Epithelial cell of proximal tubule (primary cell): Measurements from ENCODE around the gene WNT5B. TPM values are rescaled to one million over a fixed set of nuclear protein-coding genes. Genes with fewer than 3 reads are reported as not detected.

Experiments used
- DNase-seq: peaks from one replicate; pipeline ENCODE4 v3.0.0-alpha.2; 2011; ENCODE audit warnings: low read depth
- H3K4me3 ChIP-seq: 2 replicates; pipeline ENCODE4 v1.5.1; 2011; ENCODE audit warnings: low read depth, mild to moderate bottlenecking, low read length
- total RNA-seq: library from RNA; depleted of rRNA; stranded (reverse); fragments of >200 nt; gene quantifications from 2 replicates; pipeline ENCODE4 v1.2.3, GENCODE V29; 2015
- TF ChIP-seq, protein P1 (sequence below): conservative IDR thresholded peaks from 2 replicates; pipeline ENCODE4 v1.5.1; 2012; ENCODE audit warnings: low read depth, mild to moderate bottlenecking, low read length

The WNT5B gene
- total RNA-seq, 1 donor from 2014 or later, result 6.6 TPM

DNA sequence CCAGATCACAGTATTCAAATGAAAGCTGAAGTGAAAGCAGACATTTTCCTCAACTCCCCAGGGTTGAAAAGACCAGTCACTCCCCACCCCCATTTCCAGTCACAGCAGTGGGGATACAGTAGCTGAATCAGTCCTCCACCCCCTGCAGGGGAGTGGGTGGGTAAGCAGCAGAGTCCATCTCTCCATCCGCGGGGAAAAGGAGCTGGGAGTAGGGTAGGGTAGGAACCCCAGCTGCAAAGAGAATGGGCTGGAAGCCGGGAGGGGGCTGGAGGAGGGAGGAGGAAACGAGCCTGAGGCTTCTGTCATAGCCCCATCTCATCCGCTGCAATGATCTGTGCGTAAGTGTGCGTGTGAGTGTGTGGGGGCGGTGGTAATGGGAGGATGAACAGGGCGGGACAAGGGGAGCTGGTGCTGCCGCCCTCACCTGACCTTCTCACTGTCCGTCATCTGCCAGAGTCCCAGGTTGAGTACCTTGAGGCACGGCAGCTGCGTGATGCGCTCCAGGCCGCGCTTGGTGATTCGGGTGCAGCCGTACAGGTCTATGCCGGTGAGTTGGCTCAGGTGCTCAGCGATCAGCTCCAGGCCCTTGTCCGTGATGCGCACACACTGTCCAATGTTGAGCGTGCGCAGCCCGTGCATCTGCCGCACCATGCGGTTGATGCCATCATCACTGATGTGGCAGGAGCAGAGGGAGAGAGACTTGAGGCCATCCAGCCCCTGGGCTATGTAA, 36.4 kb upstream of the WNT5B start:
- peak overlapping the region; percentile 76 for H3K4me3 ChIP-seq
- TF ChIP-seq, protein P1, sequence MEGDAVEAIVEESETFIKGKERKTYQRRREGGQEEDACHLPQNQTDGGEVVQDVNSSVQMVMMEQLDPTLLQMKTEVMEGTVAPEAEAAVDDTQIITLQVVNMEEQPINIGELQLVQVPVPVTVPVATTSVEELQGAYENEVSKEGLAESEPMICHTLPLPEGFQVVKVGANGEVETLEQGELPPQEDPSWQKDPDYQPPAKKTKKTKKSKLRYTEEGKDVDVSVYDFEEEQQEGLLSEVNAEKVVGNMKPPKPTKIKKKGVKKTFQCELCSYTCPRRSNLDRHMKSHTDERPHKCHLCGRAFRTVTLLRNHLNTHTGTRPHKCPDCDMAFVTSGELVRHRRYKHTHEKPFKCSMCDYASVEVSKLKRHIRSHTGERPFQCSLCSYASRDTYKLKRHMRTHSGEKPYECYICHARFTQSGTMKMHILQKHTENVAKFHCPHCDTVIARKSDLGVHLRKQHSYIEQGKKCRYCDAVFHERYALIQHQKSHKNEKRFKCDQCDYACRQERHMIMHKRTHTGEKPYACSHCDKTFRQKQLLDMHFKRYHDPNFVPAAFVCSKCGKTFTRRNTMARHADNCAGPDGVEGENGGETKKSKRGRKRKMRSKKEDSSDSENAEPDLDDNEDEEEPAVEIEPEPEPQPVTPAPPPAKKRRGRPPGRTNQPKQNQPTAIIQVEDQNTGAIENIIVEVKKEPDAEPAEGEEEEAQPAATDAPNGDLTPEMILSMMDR, result peak; percentile 19
- no peak for DNase-seq

- DNase-seq, result no peak
- peak overlapping the region; percentile 76 for H3K4me3 ChIP-seq
- TF ChIP-seq, protein P1, result no peak
Observed at GRCh38 chr12:1593174-1594005, 35.6 kb upstream of the WNT5B start.

DNA sequence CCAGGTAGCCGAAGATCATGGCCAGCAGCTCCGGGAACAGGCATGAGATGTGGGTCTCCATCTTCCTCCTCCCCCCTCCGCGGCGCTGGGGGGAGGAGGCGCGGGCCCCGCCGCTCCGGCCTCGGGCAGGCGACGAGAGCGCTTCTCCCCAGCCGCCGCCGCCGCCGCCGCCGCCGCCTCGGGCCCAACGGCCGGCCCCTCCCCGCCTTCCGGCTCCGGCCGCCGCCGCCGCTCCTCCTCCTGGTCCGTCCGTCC, 35.1 kb upstream of the WNT5B start:
- no peak for DNase-seq
- TF ChIP-seq, protein P1, result no peak
- H3K4me3 ChIP-seq, result peak overlapping the region; percentile 76

DNA sequence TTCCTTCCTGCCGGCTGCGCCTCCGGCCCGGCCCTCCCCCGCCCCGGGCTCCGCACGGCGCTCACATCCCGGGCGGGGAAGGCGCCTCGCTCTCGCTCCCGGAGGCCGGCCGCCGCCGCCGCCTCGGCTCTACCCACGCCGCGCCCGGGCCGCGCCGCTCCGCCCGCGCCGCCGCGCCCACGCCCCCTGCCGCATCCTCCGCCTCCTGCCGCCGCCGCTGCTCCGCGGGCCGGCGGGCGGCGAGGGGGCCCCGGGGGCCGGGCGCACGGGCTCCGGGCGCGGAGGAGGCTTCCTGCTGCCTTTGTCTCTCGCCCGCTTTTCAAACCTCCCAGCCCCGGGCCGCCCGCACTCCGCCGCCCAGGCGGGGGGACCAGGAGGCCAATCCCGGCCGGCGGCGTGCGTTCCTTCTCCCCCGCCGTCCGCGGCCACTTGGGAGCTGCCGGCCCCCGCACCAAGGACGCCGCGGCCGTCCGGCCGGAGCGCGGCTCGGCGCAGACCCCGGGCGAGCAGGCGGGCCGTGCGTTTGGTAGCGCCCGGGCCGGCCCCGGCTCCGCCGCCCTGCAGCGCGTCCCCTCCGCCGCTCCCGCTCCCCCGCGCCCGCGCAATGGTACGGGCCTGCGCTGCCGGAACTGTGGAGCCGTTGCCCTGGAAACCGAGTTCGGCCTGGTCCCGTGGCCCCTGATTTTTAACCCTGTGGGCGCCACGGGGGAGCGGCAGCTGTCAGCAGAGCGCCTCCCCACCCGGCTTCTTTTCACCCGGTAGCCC, 34.6 kb upstream of the WNT5B start, which contains the start of gene FBXL14:
Gene FBXL14, minus strand, starts transcription at position 321 of the 765 bp plus-strand sequence. CDS start 515 bp downstream, outside the sequence.
- DNase-seq, result no peak

DNA sequence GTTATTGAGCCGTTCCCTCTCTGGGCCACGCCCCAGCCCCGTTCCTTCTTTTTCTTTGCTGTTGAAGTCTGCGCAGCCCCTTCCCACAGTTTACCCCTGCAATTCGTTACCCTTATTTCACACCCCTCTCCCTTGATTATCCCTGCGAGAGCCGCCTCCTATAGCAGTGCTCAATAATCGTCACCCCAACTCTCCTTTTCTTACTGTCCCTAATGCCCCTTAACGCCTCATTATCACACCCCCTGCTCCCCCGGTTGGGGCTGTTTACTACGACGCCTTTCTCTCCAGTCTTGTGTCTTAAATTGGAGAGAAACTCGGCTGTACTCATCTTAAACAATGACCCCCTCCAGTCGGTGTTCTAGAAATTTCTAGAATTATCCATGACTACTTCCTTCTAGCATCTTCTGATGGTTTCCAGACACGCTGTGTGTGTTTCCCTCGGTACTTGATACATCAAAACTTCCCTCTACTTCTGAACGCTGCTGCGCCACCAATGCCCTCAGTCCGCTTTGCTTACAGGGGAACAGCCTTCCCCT, 33.9 kb upstream of the WNT5B start:
- DNase-seq, result no peak
- TF ChIP-seq, protein P1, result no peak
- H3K4me3 ChIP-seq, result peak overlapping the region; percentile 54

More for the DNA sequence above, 34.6 kb upstream of the WNT5B start, which contains the start of gene FBXL14:
- peak within 1 kb of the TSS; percentile 76 for H3K4me3 ChIP-seq
- TF ChIP-seq, protein P1, result no peak

- no peak for DNase-seq
- no peak overlapping the region for H3K4me3 ChIP-seq
- TF ChIP-seq, protein P1, result no peak
Observed at GRCh38 chr12:1595690-1596347, 33.2 kb upstream of the WNT5B start.
